NOMO-1 (cell line): ENCODE results near the gene RHO.
"Not testable (repeated sequence)": the region's sequence is repeated elsewhere in the genome, so short reads cannot be mapped to it uniquely, and the experiment has no call there.

Source experiments
- DNase-seq, 2 experiments: peaks; one replicate each; lab custom pipeline; 2025; ENCODE audit not compliant: unreplicated experiment in 2 of 2; lab: John Stamatoyannopoulos, UW

RHO gene

DNA sequence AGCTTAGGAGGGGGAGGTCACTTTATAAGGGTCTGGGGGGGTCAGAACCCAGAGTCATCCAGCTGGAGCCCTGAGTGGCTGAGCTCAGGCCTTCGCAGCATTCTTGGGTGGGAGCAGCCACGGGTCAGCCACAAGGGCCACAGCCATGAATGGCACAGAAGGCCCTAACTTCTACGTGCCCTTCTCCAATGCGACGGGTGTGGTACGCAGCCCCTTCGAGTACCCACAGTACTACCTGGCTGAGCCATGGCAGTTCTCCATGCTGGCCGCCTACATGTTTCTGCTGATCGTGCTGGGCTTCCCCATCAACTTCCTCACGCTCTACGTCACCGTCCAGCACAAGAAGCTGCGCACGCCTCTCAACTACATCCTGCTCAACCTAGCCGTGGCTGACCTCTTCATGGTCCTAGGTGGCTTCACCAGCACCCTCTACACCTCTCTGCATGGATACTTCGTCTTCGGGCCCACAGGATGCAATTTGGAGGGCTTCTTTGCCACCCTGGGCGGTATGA lies at the start of gene RHO:
Gene RHO (plus strand): TSS at position 51 of the 512 bp plus-strand sequence. CDS start 95 bp downstream, at position 146.
- DNase-seq = no peak

DNA sequence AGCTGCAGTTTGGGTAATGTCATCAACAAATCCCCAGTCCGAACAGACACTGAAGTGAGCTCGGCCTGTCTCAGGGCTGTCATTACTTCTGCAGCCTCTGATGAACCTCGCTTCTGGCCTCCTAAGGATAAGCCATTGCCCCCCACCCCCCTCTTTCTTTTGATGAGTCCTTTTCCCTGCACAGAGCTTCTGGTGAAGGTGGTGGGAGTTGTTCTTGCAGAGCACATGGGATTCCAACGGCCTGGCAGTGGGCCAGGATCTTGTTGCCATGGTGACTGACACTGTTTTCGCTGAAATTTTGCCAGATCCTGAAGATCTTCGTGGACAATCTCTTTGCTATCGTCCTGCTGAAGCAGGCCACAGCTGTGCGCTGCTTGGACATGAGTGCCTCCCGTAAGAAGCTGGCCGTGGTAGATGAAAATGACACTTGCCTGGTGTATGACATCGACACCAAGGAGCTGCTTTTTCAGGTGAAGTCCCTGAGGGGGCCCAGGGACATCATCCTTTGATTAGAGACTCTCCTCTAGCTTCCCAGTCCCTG lies 47.1 kb upstream of the RHO start:
- not testable (repeated sequence) for DNase-seq

DNA sequence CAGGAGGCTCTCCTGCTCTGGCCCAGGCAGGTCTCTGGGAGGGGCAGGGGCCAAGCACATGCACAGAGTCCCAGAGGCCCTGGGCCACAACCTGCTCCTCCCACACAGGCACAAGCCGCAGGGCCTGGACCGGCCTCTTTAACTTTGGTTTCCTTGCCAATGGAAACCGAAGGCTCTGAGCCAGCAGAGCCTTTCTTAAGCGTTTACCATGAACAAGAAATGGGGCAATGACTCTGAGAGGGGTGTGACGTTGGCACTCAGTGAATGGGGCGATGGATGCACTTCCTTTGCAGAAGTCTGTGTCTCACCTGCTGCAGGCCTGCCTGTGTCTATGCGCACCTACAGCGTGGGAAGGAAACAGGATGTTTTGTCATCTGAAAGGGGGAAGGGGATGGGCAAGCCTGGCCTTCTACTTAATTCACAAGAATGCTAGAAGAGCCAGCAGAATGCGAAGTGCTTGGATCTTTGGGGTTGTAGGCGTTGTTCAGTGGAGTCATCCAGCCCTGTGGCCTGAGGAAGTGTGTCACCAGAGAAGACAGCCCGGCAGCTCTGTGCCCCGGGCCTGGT lies 46.6 kb upstream of the RHO start:
- DNase-seq = no peak

DNA sequence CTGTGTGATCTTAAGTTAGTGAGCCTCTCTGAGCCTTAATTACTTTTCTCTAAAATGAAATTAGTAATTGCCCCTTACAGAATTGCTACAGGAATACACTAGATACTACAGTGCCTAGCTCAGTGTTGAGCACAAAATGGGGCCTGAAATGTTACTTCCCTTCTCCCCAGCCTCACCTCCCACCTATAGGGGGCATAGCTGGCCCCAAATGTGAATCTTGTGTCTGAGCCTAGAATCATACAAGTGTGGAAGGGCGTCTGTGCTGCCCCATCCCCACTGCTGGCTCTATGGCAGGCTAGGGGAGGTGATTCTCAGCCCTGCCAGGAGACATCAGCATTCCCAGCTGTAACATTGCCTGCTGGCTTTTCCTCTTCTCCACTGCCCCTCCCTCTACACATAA lies 45.7 kb upstream of the RHO start:
- DNase-seq = no peak

DNA sequence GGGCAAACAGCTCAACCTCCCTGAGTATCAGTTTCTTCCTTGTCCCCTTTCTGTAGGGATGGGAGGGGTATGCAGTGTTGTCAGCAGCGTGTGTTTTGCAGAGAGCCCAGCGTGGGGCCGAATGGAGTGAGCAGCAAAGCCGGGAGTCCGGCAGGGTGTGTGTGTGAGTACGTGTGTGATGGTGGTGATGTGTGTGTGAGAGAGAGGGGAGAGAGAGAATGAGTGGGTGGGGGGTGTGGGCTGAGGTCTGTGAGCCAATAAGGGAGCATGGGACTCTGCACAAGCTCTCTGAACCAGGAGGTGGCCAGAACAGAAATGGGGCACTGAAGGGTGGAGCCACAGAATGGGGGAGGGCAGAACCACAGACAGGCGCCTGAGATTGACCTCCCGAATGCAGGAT lies 44.6 kb upstream of the RHO start:
- DNase-seq = no peak

DNA sequence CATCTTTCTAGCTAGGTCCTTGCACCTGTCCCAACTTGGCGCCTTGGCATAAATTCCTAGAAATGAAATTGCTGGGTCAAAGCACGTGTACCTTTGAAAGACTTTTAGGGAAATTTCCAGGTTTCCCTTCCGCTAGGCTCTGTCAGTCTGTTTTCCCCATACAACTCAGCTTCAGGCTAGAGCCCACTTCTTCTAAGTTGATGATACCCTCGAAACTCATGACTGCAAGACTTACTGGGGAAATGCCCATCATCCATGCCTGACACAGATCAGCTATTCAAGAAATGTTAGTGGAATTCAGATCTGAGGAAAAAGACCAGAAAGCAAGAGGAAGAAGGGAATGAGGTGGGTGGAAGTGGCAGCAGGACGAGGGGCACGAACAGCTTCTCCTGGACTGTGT lies 43.3 kb upstream of the RHO start:
- not testable (repeated sequence) for DNase-seq

DNA sequence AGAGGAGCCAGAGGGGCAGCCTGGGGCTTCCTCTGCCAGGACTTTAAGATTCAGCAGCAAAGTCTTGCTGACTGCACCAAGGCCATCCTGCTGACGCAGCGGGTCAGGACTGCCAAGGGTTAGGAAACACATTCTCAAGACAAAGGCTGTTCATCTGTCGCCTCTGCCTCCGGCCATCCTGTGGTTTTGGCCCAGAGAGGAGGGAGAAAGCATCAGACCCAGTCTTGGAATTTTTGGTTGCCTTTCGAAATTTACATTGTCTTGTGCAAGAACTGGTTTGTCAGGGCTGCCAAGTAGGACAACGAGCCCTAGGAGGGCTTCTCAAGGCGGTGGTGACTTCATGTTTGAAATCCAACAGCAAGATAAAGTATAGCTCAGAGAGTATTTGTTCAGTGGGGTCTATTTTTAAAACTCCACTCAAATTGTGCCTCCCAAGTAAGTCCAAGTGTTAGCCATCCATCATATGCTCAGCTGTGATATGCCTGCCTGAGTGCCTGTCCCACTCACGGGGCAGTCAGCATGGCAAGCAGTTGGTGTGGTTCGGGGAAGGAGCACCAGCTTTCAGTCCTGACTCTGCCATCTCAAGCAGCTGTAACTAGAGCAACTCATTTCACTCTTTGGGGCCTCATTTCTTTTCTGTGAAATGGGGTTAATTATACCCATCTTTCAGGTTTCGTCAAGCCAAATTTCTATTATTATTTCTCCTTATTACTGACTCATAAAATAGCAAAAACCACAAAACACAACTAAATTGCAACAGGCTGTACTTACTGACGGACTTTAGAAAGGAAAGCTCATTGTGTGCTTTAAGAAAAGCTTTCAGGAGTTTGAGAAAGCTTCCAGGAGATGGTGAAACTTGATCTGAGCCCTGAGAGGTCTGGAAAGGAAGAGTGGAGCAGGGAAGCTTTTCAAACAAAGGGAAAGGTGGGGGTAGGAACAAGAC lies 42.4 kb upstream of the RHO start:
- peak; percentile 20 to 24 for DNase-seq

DNA sequence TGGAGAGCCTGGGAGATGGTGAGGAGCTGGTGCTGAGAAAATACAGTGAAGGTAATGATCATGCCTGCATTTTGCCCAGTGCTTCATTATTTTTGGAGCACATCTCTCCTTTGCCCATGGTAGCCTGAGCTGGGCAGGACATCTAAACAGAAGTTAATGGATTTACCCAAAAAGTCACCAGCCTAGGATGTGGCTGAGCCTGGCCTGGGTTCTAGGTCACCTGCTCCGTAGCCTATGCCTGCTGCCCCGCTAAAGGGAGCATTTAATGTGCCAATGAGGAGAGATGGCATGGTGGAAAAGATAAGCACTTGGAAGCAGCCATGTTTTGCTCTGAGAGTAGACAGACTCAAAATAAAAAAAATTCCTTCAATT lies 41.8 kb upstream of the RHO start:
- DNase-seq = no peak

DNA sequence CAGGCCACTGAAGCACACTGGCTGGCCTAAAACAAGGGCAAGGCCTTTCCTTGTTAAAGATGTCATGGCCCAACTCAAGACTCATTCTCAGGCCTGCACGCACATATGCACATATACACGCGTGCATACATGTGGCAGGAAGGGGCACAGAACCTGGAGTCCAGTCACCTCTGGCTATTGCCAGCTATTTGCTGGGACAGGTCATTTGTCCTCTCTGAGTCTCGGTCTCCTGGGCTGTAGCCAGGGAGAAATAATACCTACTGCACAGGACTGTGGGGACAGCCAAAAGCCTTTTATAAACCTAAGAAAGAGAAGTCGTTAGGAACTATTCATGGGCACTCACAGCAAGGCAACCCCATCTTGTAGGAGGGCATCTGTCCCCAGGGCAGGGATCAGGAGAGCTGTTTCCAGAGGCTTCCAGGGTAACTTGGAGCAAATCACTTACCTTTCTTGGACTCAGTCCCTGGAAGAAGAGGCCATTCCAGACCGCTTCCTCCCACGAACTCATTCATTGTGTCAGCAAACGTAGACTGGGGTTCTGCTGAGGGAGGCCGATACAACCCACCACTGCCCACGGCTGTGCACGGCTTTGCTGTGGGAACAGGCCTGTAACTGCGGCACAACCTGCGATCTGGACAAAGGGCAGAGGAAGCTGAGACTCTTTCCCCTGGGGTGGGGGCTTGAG lies 41.1 kb upstream of the RHO start:
- no peak for DNase-seq

DNA sequence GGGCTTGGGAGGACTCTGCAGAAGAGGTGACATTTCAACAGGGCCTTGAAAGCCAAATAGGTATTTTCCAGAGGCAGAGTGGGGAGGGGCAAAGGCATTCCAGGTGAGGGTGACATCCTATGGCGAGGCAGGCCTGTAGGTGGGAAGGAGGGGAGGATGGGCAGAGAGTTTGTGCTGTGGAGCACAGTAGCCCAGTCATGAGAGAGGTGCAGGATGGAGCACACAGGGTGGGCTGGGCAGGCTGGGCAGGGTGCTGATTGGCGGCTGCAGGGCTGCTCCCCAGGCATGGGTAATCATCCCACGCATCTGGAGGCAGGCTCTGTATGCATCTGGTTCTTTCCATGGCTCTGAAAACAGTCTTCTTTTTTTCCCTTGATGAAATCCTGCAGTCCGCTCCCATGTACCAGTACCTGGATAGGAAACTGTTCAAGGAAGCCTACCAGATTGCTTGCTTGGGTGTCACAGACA lies 40.5 kb upstream of the RHO start:
- DNase-seq = not testable (repeated sequence)

DNA sequence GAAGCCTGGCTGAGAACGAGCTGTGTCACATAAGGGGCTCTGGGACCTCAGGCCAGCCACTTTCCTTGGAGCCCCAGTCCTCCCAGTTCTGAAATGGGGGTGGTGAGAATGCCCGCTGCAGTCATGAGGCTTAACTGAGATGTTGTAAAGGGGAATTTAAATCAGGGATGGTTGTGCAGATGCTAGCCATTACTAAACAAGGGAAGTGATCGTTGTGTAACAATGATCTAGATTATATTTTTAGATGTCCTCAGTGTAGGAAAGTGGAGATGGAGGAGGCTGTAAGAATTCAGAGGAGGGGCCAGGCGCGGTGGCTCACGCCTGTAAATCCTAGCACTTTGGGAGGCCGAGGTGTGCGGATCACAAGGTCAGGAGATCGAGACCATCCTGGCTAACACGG lies 39.2 kb upstream of the RHO start:
- peak; percentile 62 to 78 for DNase-seq

DNA sequence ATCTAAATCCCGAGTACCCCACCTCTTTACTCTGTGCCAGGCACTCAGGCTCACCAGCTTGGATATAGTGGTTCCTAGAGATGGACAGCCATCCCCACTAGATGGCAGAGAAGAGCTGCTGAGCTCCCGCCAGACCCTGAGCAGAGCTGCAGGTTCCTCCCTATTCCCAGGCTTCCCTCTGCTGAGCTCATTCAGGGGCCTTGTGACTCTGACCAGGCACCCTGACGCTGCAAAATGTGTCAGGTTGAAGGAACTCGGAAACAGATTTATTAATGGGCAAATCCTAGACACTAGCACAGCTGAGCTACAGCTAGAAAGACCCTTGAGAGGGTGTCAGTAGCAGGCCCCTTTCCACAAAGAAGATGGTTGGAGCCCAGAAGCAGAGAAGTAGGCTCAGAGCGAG lies 38.2 kb upstream of the RHO start:
- peak; percentile 87 to 94 for DNase-seq

DNA sequence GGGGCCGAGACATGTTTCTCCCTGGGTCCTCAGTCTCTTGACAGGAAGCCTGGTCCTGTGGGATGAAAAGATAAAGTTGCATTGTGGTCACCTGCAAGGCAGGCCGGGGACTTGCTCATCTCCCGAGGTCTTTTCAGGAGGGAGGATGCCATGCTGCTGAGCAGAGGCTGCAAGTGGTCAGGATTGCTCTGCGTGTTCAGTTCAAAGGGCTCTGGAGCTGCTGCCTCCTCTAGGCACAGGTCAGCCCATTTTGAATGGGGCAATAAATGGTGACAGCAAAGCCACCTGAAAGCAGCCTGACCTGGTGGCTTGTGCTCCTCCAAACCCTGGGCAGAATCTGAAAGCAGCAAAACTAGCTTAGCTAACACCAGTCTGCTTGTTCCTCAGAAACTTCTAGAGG lies 37.4 kb upstream of the RHO start:
- not testable (repeated sequence) for DNase-seq

DNA sequence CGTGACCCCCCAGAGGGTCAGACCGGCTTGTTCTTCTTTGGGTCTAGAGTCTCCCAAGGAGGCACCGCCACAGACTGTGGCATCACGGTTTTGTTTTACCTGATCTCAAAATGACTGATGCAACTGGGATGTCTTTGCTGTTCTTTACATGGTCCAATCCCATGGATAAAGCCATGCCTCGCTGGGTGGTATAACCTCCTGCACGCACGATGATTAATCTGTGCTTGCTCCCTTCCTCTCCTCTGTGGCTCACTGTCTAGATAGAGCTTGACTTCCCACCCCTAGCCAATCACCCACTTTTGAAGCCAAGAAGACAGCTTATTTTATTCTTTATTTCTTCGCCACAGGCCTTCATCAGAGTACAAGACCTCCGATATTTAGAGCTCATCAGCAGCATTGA lies 36.6 kb upstream of the RHO start:
- DNase-seq = peak in 1 of 2 experiments; percentile 4

DNA sequence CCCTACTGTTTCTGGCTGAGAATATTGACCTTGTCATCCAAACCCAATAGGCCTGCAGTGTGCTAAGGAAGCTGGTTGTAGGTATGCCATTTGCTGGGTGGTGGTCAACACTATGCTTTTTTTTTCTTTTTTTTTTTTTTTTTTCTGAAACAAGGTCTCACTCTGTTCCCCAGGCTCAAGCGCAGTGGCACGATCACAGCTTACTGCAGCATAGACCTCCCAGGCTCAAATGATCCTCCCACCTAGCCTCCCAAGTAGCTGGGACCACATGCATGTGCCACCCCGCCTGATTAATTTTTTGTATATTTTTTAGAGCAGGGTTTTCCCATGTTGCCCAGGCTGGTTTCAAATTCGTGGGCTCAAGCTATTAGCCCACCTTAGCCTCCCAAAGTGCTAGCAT lies 35.7 kb upstream of the RHO start:
- no peak for DNase-seq

DNA sequence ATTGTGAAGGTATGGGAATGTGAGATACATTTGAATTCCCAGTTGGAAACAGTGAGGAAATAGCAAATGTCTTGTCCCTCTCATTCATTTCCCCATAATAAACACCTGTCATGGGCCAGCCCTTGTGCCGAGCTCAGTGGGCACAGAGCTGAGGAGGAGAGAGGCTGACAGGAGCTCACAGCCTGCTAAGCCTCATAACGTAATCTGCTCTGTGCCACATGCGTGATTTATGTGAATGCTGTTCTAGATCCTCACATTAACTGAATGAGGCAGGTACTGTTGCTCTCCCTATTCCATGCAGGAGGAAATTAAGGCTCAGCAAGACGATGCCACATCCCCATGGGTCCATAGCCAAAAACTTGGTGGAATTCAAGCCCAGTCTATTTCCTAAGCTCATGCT lies 35.2 kb upstream of the RHO start:
- DNase-seq = no peak

DNA sequence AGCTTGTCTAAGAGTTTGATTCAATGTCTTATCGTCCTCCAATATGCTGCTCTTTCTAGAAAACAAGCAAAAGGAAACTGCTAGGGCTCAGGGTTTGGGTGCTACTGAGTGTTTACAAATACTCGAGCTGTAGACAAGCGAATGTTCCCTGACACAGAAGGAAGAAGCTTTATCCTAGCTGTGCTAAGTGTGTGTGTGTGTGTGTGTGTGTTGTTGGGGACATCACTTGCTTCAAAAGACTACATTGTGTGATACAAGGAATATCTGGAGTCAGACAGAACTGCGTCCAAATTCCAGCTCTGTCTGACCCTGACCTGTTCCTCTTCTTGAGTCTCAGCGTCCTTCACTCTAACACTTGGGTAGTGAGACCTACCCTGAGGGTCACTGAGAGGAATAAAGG lies 33.9 kb upstream of the RHO start:
- DNase-seq = not testable (repeated sequence)

DNA sequence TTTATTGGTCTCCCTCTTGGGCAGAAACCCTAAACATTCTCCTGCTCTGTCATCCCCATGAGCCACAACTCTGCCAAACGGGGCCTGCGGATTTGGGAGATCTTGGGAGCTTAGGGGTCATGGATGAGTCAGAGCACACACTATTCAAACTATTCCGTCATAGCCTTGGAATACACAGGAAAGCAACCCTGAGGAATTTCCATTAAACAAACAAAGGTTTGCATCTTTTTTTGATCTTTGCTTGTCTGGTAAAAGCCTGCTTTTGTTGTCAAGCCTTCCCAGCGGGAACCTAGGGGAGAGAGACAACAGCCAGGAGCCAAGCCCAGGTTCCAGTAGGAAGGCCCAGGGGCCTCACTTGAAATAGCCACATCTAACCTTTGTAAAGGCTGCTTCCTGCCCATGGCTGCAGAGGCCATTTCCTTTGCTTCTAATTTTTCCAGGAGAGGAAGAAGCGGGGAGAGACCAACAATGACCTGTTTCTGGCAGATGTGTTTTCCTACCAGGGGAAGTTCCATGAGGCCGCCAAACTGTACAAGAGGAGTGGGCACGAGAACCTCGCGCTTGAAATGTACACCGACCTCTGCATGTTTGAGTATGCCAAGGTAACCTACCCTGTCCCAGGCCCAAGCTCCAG lies 33.3 kb upstream of the RHO start:
- DNase-seq = not testable (repeated sequence)

DNA sequence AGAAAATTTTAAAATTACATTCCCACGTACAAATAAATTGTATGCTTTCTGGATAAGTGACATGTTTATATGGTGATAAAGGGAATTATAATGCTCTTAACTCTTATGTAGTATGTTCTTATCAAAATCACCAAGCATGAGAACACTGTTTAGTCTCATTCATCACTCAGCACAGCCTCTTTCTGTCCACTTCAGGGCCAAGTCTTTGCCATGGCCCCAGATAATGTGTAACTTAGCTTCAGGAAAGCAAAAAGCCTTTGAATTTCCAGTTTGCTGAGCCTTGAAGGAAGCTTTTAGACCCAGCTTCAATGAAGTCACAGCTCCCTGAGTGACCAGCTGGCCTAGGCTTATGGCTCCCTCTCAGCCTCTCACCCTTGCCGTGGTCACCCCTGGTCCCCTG lies 30.6 kb upstream of the RHO start:
- DNase-seq = not testable (repeated sequence)

DNA sequence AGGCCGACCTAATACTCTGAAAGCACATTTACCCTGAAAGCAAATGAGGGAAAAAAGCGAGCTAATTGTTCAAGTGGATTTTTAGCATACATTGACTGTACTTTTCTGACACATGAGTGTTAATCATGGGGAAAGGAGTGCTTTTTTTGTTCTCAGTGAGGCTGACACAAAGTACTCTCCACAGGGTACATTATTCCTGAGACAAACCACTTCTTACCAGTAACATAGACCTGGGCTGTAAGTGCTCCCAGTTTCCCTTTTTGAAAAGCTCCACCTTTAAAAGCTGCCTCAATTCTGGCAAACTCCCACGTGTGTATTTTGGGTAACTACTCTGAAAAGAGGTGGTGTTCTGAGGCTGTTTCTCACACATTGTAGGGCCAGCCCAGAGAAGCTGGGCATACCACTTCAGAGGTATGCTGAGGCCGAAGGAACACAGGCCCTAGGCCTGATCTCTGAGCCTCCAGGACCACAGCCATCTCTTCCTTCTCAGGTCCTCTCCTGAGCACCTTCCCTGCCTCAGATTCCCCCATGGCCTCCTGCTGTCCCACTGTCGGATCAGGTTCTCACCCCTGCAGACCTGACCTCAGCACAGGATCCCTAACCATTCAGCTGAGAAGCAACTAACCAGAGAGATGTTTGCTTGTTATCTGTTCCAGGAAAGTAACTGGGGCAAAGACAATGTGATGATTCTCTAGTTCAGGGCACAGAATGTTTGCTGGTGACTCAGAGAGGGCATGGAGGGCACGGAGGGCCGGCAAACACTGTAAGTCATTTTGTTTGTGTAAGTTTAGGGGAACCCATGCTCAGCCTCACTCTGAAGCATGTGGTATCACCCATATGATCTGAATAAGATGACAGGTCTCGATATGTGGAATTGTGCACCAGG lies 29.6 kb upstream of the RHO start:
- not testable (repeated sequence) for DNase-seq
